Body of pancreas (tissue), 4 donors: ENCODE measurements around the gene RSPH1. TPM values are rescaled to one million over a fixed set of nuclear protein-coding genes. Genes with fewer than 3 reads are reported as not detected.

Experiments used
- ATAC-seq: fragments of 150-250 bp; one replicate; pipeline ENCODE4 v1.9.1; 2016
- DNase-seq, 4 donors: peaks; one replicate each; pipeline ENCODE4 v3.0.0-alpha.2; 2019
- H3K27ac ChIP-seq, 4 donors: fragments of 200-600 bp; sonication (generic); 1 replicate in 3 of 4; 2 replicates in 1 of 4; pipeline versions ENCODE4 v1.5.1 to v1.6.1; 2016 to 2019; ENCODE audit warnings: mild to moderate bottlenecking in 1 of 4, mixed read lengths in 1 of 4, moderate library complexity in 1 of 4
- H3K27me3 ChIP-seq, 2 donors: fragments of 200-600 bp; sonication (generic); one replicate each; pipeline ENCODE4 v1.6.0; 2016; ENCODE audit warnings: mild to moderate bottlenecking in 1 of 2
- H3K36me3 ChIP-seq, 2 donors: fragments of 200-600 bp; sonication (generic); replicated peaks in 1 of 2; 2 replicates each; pipeline ENCODE4 v1.5.1; 2016; ENCODE audit warnings: low read depth in 2 of 2; ENCODE audit not compliant: insufficient read depth in 1 of 2
- H3K4me1 ChIP-seq: fragments of 200-600 bp; sonication (generic); one replicate; pipeline ENCODE4 v1.6.0; 2016
- H3K4me3 ChIP-seq, 2 donors: fragments of 200-600 bp; sonication (generic); 1 replicate in 1 of 2; 2 replicates in 1 of 2; pipeline ENCODE4 v1.5.1; 2016 to 2019
- H3K9me3 ChIP-seq, 3 donors: fragments of 200-600 bp; sonication (generic); 1 replicate in 2 of 3; 2 replicates in 1 of 3; pipeline ENCODE4 v1.5.1; 2016
- CTCF ChIP-seq, 7 experiments: fragments of 450-650 bp in 4 of 7; fragments of 200-600 bp in 3 of 7; sonication (generic) in 3 of 7; IDR thresholded peaks; one replicate each; pipeline ENCODE4 v1.5.1; 2016 to 2019; ENCODE audit warnings: antibody characterized with exemption in 7 of 7
- POLR2A ChIP-seq, 3 donors: fragments of 450-650 bp; IDR thresholded peaks; one replicate each; pipeline ENCODE4 v1.6.1; 2016; ENCODE audit warnings: antibody characterized with exemption in 3 of 3, mild to moderate bottlenecking in 2 of 3
- WGBS, 2 donors: methylation state at CpG; one replicate each; pipeline ENCODE4 v1.1.5; 2017; 5-methylcytosine and 5-hydroxymethylcytosine counted together
- intact Hi-C: fragments of 100-400 bp; cut with DNase I; formaldehyde crosslinking; loops from one replicate; pipeline ENCODE4 v1.15.1; 2023
- total RNA-seq, 2 donors: library from RNA; depleted of rRNA; stranded (reverse); fragments of >200 nt; gene quantifications; one replicate each; pipeline ENCODE4 v1.1.0, GENCODE V29; 2016

Gene RSPH1
- total RNA-seq, 2 donors from 2014 or later: 1.6 to 2.3 TPM

- no peaks in the 10 kb centered on the region for H3K27me3 ChIP-seq
- H3K36me3 ChIP-seq: no peaks in the 10 kb centered on the region
- no peak for ATAC-seq
- H3K27ac ChIP-seq: no peak overlapping the region
- WGBS, 2 donors: 83% methylated on average over 3 to 4 of the region's 4 CpGs
- no peak for TF ChIP-seq CTCF (IDR thresholded peaks at IDR 0.05)
- TF ChIP-seq POLR2A (IDR thresholded peaks at IDR 0.05): no peak
- no peaks in the 10 kb centered on the region for H3K9me3 ChIP-seq
- H3K4me1 ChIP-seq: peaks cover 3% of the 10 kb centered on the region
- intact Hi-C loops: no loop called here
- H3K4me3 ChIP-seq: no peak overlapping the region
- DNase-seq: no peak
Measured at GRCh38 chr21:42533963-42534355, 37.9 kb upstream of the RSPH1 start.

GRCh38 chr21:42533306-42533962 is 37.4 kb upstream of the RSPH1 start:
- DNase-seq: no peak
- ATAC-seq: no peak
- H3K36me3 ChIP-seq: no peaks in the 10 kb centered on the region
- H3K27ac ChIP-seq: no peak overlapping the region
- no peaks in the 10 kb centered on the region for H3K9me3 ChIP-seq
- WGBS, 2 donors: 75 to 90% methylated on average over 5 to 13 of the region's 13 CpGs
- TF ChIP-seq POLR2A (IDR thresholded peaks at IDR 0.05) (no peak), CTCF (IDR thresholded peaks at IDR 0.05) (no peak)
- H3K4me3 ChIP-seq: no peak overlapping the region
- peaks cover 3% of the 10 kb centered on the region for H3K4me1 ChIP-seq
- intact Hi-C loops: no loop called here
- no peaks in the 10 kb centered on the region for H3K27me3 ChIP-seq

DNA sequence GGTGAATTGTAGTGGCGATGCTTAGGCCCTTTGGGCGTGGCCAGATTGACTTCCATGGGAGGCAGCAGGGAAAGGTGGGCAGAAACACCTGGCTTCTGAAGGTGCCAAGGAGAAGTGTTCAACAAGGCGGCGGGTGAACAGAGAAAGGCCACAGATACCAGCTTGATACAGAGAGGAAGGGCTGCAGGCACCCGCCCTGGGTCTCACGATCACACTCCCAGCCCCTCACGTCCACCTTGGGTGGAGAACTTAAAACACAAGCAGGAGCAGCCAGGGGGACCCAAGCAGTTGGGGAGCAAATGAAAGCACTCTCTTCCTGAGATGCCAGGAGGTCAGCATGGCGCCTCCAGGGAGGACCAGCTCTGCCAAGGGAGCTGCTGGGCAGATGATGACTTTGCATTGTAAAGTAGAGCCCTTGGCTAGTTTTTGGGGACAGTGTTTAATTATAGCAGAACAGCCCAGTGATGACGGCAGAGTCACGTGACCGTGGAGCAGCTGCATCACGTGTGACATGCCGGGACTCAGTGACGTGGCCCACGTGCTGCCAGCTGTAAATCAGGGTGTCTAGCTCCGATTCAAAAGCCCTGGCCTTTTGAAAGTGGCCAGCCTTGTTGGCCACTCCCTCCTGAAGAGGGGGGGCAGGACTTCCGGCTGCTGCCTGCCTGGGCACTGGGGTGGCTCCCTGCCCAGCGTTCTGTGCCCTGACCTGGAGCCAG is 36.6 kb upstream of the RSPH1 start:
- Histone ChIP-seq H3K9me3 (no peaks in the 10 kb centered on the region), H3K36me3 (no peaks in the 10 kb centered on the region), H3K27me3 (no peaks in the 10 kb centered on the region), H3K4me1 (peaks cover 4% of the 10 kb centered on the region), H3K27ac (no peak overlapping the region), H3K4me3 (no peak overlapping the region)
- 68 to 88% methylated on average over 13 to 18 of the region's 18 CpGs for WGBS, 2 donors
- peak in 3 of 4 donors; percentile 50 to 61 (median 56) for DNase-seq
- peak; percentile 48 for ATAC-seq
- intact Hi-C loops: no loop called here
- TF ChIP-seq CTCF (IDR thresholded peaks at IDR 0.05) (no peak), POLR2A (IDR thresholded peaks at IDR 0.05) (no peak)

- peaks cover 13% of the 10 kb centered on the region for H3K4me1 ChIP-seq
- intact Hi-C loops: no loop called here
- H3K27ac ChIP-seq: no peak overlapping the region
- DNase-seq (no peak), ATAC-seq (no peak)
- TF ChIP-seq POLR2A (IDR thresholded peaks at IDR 0.05) (no peak), CTCF (IDR thresholded peaks at IDR 0.05) (no peak)
- H3K9me3 ChIP-seq: no peaks in the 10 kb centered on the region
- WGBS, 2 donors: 87 to 90% methylated on average over 1 to 8 of the region's 8 CpGs
- no peak overlapping the region for H3K4me3 ChIP-seq
- H3K36me3 ChIP-seq: no peaks in the 10 kb centered on the region
- no peaks in the 10 kb centered on the region for H3K27me3 ChIP-seq
Measured at GRCh38 chr21:42531771-42532170, 35.7 kb upstream of the RSPH1 start.

DNA sequence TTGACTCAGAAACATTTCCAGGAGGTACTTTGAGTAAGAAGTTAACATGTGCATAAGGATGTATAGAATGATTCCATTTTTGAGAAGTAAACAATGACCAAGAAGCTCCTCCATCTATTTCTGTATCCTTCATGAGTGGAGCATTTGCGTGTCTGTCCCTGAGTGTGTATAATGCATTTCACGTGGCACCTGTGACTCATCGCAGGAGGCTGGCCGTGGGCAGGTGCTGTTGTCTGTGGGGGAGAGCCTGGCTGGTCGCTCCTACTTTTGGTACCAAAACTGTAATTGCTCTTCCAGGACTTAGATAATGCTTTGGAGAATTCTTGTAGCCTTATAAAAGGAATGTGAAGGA is 34.1 kb upstream of the RSPH1 start:
- peaks cover 24% of the 10 kb centered on the region for H3K4me1 ChIP-seq
- H3K27ac ChIP-seq: no peak overlapping the region
- H3K27me3 ChIP-seq: no peaks in the 10 kb centered on the region
- H3K4me3 ChIP-seq: no peak overlapping the region
- H3K9me3 ChIP-seq: no peaks in the 10 kb centered on the region
- ATAC-seq: no peak
- H3K36me3 ChIP-seq: no peaks in the 10 kb centered on the region
- WGBS, 2 donors: 81 to 87% methylated on average over 5 of the region's 5 CpGs
- TF ChIP-seq POLR2A (IDR thresholded peaks at IDR 0.05) (no peak), CTCF (IDR thresholded peaks at IDR 0.05) (no peak)
- no peak for DNase-seq
- intact Hi-C loops: no loop called here
